Mucosa of rectum (tissue), 2 donors: Measurements from ENCODE around the gene HIVEP3.

ENCODE experiments used
- H3K27ac ChIP-seq, 2 donors: one replicate each; pipeline ENCODE4 v1.7.0; 2013; ENCODE audit warnings: inconsistent platforms in 2 of 2, low read depth in 2 of 2, low read length in 2 of 2
- H3K27me3 ChIP-seq, 2 donors: one replicate each; pipeline ENCODE4 v1.7.0; 2013; ENCODE audit warnings: low read length in 2 of 2; ENCODE audit not compliant: control insufficient read depth in 2 of 2, insufficient read depth in 2 of 2
- H3K36me3 ChIP-seq, 2 donors: one replicate each; pipeline ENCODE4 v1.7.0; 2013; ENCODE audit warnings: low read length in 2 of 2; ENCODE audit not compliant: control insufficient read depth in 2 of 2, insufficient read depth in 2 of 2
- H3K4me1 ChIP-seq, 2 donors: one replicate each; pipeline ENCODE4 v1.7.0; 2013; ENCODE audit warnings: low read length in 2 of 2, mild to moderate bottlenecking in 1 of 2; ENCODE audit not compliant: control insufficient read depth in 2 of 2, insufficient read depth in 2 of 2
- H3K4me3 ChIP-seq, 2 donors: one replicate each; pipeline ENCODE4 v1.7.0; 2013; ENCODE audit warnings: low read length in 2 of 2
- H3K9ac ChIP-seq, 2 donors: one replicate each; pipeline ENCODE4 v1.7.0; 2013; ENCODE audit warnings: low read length in 2 of 2, low read depth in 1 of 2, mild to moderate bottlenecking in 1 of 2
- H3K9me3 ChIP-seq, 2 donors: one replicate each; pipeline ENCODE4 v1.7.0; 2013; ENCODE audit warnings: low read length in 2 of 2; ENCODE audit not compliant: control insufficient read depth in 2 of 2
- donor health status: healthy.
- donor health status: Normal muscosa, but diverticular disease.

Gene HIVEP3

DNA sequence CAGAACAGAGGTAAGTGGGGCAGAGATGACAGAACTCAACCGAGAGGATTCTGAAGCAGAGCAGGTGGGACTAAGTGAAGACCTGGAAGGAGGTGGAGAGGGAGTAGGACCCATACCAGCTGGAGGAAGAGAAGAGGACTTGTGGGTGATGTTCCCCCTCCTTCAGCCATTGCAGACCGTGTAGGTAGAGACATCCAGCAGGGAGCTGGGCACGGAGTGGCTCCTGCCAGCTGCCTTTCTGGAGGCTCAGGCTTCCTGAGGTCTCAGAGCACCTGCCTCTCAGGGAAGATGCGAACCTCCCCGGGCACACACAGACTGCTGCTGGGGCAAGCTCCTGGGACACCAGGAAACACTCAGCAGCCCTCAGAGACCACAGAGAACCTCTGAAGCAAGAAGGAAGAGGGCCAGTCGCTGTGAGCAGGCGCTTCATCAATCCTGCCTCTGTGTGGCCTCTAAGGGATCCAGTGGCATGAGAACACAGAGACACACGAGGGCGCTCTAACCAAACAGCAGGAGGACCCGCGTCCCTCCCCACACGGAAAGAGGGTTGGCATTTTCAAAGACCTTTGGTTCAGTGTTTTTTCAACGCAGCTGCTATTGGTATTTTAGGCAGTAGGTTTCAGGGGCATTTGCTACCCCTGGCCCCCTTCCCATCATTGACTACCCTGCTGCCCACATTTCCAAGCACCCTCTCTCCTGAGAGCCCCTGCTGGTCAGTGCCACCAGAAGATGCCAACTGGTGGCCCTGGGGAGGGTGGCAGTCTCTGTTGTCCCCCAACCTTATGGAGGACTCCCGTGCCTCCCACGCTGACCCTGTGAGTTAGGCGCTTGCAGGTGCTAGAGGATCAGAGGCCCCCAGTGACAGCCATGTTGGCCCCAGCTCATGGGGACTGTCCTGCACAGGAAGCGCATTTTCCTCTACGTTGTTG is 344.7 kb downstream of the HIVEP3 start:
- H3K4me3 ChIP-seq: no peak overlapping the region
- no peak overlapping the region for H3K27ac ChIP-seq
- H3K9ac ChIP-seq: no peak overlapping the region
- H3K9me3 ChIP-seq: no peaks in the 10 kb centered on the region
- no peaks in the 10 kb centered on the region for H3K36me3 ChIP-seq
- H3K27me3 ChIP-seq: no peaks in the 10 kb centered on the region
- H3K4me1 ChIP-seq: peaks cover 0 to 2% of the 10 kb centered on the region in 2 donors

DNA sequence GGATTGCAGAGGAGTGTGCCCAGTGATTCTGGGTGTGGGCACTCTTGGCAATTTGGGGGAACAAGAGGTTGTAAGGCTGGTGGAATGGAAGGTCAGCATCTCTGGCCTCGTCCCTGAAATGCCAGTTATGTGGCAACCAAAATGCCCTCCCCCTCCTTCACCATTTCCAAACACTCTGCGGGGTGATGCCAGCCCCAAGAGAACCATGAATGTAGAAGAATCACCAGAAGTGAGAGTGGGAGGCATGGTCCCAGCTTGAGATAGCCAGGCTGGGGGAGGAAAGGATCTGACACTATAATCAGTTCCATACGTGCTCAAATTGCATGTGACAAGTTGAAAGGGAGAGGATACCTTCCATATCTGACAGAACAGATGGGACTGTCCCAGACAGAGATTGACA is 345.5 kb downstream of the HIVEP3 start:
- Histone ChIP-seq H3K9me3 (no peaks in the 10 kb centered on the region), H3K36me3 (no peaks in the 10 kb centered on the region), H3K27me3 (no peaks in the 10 kb centered on the region), H3K9ac (no peak overlapping the region), H3K27ac (no peak overlapping the region), H3K4me3 (no peak overlapping the region), H3K4me1 (peaks cover 0 to 2% of the 10 kb centered on the region in 2 donors)

DNA sequence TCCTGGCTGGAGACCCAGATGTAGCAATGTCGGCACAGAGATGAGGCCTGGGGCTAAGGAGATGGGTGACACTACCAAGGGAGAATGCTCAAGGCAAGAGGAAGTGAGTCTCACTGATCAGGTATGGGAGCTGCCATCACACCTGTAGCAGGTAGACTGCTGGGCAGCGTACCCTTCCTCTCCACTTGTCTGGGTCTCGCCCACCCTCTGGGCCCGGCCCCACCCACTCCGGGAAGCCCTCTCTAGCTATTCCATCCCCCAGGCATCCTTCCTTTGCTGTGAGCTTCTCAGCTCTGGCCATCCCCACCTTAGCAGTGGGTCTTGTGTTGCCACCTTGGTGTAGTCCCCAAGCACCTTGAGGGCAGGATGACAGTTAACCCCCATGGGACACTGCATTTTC is 346.5 kb downstream of the HIVEP3 start:
- Histone ChIP-seq H3K36me3 (no peaks in the 10 kb centered on the region), H3K27me3 (no peaks in the 10 kb centered on the region), H3K9me3 (no peaks in the 10 kb centered on the region), H3K4me3 (no peak overlapping the region), H3K27ac (no peak overlapping the region), H3K4me1 (peaks cover 0 to 2% of the 10 kb centered on the region in 2 donors), H3K9ac (no peak overlapping the region)

DNA sequence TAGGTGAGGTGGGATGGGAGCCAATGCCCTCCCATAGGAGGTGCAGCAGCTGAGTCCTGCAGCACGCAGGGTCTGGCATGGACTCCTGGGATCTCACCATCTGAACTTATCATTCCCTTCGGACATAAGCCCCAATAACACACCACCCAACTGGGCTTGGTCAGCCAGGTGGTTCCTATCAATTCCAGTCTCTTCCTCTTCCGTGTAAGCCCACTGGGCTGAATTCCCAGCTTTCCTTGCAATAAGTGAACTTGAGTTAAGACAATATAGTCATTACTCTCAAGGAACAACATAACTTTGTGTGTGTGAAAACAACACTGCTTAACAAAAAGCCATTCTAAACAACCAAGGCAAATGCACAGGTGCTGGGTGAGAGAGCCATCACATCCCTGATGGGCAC is 347.7 kb downstream of the HIVEP3 start:
- Histone ChIP-seq H3K9me3 (no peaks in the 10 kb centered on the region), H3K4me1 (peaks cover 0 to 2% of the 10 kb centered on the region in 2 donors), H3K9ac (no peak overlapping the region), H3K36me3 (no peaks in the 10 kb centered on the region), H3K27ac (no peak overlapping the region), H3K4me3 (no peak overlapping the region), H3K27me3 (no peaks in the 10 kb centered on the region)

DNA sequence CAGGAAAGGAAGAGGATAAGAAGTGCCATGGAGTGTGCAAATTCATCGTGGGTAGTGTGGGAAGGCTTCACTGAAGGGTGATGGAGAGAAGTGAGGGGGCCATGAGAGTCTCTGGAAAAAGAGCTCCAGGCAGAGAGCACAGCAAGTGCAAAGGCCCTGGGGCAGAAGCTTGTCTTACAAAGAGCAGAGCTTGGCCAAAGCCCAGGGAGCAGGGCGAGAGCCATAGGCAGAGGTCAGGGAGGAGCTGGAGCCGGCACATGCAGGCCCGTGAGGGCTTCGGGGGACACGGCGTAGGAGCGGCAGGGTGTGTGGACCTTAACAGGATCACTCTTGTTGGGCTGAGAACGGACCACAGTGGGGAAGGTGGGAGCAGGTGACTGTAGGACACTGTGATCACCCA is 350.5 kb downstream of the HIVEP3 start:
- H3K4me1 ChIP-seq: no peaks in the 10 kb centered on the region
- no peaks in the 10 kb centered on the region for H3K9me3 ChIP-seq
- H3K9ac ChIP-seq: no peak overlapping the region
- H3K4me3 ChIP-seq: no peak overlapping the region
- no peaks in the 10 kb centered on the region for H3K36me3 ChIP-seq
- H3K27ac ChIP-seq: no peak overlapping the region
- H3K27me3 ChIP-seq: no peaks in the 10 kb centered on the region

DNA sequence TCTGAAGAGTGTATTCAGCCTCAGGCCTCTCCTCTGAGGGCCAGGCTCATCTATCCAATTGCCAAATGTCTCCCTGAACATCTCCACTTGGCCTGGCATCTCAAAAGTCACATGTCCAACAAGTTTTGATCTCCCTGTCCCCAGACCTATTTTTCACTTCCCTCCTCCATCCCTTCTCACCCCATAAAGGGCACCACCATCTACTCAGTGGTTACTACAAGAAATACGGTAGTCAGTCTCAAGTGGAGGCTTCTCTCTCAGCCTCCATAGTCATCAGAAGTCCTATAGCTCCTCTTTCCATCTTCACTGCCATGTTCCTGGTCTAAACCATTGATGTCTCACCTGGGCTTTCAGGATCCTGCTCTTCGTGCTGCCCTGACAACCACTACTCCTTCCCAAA is 351.8 kb downstream of the HIVEP3 start:
- no peaks in the 10 kb centered on the region for H3K36me3 ChIP-seq
- H3K4me1 ChIP-seq: no peaks in the 10 kb centered on the region
- no peak overlapping the region for H3K27ac ChIP-seq
- no peaks in the 10 kb centered on the region for H3K9me3 ChIP-seq
- no peak overlapping the region for H3K9ac ChIP-seq
- H3K27me3 ChIP-seq: no peaks in the 10 kb centered on the region
- H3K4me3 ChIP-seq: no peak overlapping the region

DNA sequence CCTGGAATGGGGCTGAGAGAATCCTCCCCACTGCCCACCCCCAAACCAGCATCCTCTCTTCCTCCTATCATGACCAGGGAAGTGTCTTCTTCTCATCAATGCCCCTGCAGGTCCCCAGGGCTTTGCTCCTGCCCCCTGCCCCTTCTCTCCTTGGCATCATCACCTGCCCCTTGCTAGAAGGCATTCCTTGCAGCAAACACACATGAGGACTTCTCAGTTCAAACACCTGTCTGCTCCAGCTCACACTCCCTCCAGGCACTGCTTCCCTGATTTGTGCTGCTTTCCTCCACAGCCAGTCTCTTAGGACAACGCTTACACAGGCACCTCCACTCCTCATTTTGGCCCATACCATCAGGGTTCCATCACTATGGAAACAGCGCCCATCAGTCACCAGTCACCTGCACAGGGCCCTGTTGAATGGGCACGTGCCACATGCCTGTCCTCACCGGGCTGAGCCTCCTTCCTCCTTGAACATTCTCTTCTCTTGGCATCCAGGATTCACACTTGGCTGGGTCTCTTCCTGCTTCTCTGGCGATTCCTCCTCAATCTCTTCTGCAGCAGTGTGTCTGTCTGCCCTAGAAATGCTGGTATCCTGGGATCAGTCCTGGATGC is 352.3 kb downstream of the HIVEP3 start:
- no peaks in the 10 kb centered on the region for H3K36me3 ChIP-seq
- no peaks in the 10 kb centered on the region for H3K27me3 ChIP-seq
- H3K27ac ChIP-seq: no peak overlapping the region

DNA sequence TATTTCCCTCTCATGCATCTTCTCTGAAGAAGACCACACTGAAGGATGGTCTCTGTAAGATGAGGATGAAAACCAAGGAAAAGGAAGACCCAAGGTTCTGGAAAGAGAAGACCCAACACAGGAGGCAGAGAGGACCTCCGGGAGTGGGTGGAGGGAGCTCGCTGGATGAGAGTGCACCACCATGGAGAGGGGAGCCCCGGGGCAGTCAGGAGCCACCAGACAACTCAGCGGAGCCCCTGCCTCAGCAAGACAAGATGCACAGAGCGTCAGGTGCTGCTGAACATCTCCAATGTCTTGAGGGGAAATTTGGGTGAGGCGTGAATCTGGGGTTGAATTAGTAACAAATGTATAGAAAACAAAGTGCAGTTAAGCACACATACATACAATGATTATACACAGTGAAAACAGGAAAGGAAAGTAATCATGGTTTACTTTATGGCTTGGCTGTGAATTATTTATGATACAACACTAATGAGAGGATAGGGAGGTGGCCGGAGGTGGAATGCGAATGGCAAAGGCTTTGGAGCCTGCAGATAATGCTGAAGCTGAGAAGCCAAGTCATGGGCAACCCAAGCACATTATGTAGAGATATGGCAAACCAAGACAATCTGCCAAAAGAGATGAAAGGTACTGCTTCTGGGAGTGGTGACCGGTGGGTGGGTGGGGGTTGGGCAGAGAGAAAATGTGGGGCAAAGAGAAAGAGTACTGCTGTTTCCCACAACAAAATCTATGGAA is 353.8 kb downstream of the HIVEP3 start:
- Histone ChIP-seq H3K9ac (no peak overlapping the region), H3K27me3 (no peaks in the 10 kb centered on the region), H3K4me1 (no peaks in the 10 kb centered on the region), H3K9me3 (no peaks in the 10 kb centered on the region), H3K4me3 (no peak overlapping the region), H3K36me3 (no peaks in the 10 kb centered on the region), H3K27ac (no peak overlapping the region)

More for the DNA sequence above, 352.3 kb downstream of the HIVEP3 start:
- Histone ChIP-seq H3K4me1 (no peaks in the 10 kb centered on the region), H3K9ac (no peak overlapping the region), H3K4me3 (no peak overlapping the region), H3K9me3 (no peaks in the 10 kb centered on the region)

DNA sequence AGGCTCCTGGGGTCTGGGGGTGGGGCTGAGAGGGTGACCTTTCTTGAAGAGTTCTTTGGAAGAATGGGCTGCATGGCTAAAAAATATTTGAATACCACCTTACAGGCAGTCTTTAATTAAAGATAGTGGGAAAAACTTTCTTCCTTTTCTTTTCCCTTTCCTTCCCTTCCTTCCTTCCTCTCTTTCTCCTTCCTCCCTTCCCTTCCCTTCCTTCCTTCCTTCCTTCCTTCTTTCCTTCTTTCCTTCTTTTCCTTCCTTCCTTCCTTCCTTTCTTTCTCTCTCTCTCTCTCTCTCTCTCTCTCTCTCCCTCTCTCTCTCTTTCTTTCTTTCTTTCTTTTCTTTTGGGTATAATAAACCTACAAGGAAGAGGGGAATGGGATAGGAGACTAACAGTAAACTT is 356.4 kb downstream of the HIVEP3 start:
- H3K27ac ChIP-seq: no peak overlapping the region
- H3K36me3 ChIP-seq: no peaks in the 10 kb centered on the region
- no peaks in the 10 kb centered on the region for H3K27me3 ChIP-seq
- no peaks in the 10 kb centered on the region for H3K9me3 ChIP-seq
- no peaks in the 10 kb centered on the region for H3K4me1 ChIP-seq
- no peak overlapping the region for H3K4me3 ChIP-seq
- no peak overlapping the region for H3K9ac ChIP-seq

DNA sequence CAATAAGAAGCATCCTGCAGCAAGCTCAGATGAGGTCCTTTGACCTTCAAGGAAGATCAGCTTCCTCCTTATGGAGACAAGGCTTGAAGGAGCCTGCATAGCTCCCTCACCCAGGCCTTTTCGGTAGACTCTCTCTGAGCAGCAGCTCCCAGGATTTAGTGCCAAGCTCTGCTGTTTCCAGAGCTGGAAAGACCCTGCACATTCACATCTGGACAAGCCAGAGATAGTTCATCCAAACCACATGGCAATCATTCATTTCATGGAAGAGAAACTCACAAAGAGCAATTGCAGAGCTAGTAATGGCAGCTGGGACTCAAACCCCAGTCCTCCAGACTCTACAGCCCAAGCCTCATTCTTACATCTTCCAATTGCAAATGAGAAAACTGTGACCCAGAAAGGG is 357.8 kb downstream of the HIVEP3 start:
- H3K9ac ChIP-seq: no peak overlapping the region
- H3K4me1 ChIP-seq: no peaks in the 10 kb centered on the region
- no peaks in the 10 kb centered on the region for H3K36me3 ChIP-seq
- H3K9me3 ChIP-seq: no peaks in the 10 kb centered on the region
- H3K27ac ChIP-seq: no peak overlapping the region
- no peaks in the 10 kb centered on the region for H3K27me3 ChIP-seq
- H3K4me3 ChIP-seq: no peak overlapping the region
